A673 (cell line): ENCODE results near the gene TOP2B.

Experiments
- EZH2 ChIP-seq: fragments of 200-600 bp; sonication (generic); IDR thresholded peaks from 2 replicates; pipeline ENCODE4 v1.6.1; 2017; ENCODE audit warnings: borderline replicate concordance, low read depth, mild to moderate bottlenecking, mixed read lengths, antibody characterized with exemption, low read length; ENCODE audit not compliant: poor library complexity, severe bottlenecking
- TF ChIP-seq, protein P1 (sequence below): fragments of 300-800, 200-600 bp; sonication (generic); conservative IDR thresholded peaks from 2 replicates; pipeline ENCODE4 v1.5.1; 2017; ENCODE audit warnings: low read depth, mild to moderate bottlenecking, antibody characterized with exemption, low read length, moderate library complexity, mixed read lengths

- TF ChIP-seq, protein P1, sequence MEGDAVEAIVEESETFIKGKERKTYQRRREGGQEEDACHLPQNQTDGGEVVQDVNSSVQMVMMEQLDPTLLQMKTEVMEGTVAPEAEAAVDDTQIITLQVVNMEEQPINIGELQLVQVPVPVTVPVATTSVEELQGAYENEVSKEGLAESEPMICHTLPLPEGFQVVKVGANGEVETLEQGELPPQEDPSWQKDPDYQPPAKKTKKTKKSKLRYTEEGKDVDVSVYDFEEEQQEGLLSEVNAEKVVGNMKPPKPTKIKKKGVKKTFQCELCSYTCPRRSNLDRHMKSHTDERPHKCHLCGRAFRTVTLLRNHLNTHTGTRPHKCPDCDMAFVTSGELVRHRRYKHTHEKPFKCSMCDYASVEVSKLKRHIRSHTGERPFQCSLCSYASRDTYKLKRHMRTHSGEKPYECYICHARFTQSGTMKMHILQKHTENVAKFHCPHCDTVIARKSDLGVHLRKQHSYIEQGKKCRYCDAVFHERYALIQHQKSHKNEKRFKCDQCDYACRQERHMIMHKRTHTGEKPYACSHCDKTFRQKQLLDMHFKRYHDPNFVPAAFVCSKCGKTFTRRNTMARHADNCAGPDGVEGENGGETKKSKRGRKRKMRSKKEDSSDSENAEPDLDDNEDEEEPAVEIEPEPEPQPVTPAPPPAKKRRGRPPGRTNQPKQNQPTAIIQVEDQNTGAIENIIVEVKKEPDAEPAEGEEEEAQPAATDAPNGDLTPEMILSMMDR, result peak; percentile 85; the same call in 1 of the 2 replicates
- no peak for TF ChIP-seq EZH2
Observed at GRCh38 chr3:25594007-25594502, 70.7 kb downstream of the TOP2B start.
